Activated CD4-positive, alpha-beta T cell treated with anti-CD3 and anti-CD28 coated beads for 4 hours (primary cell): ENCODE results near the gene SLC34A3.

ENCODE experiments used
- DNase-seq, 2 donors: peaks; one replicate each; pipeline ENCODE4 v3.0.0-alpha.2; 2020

The SLC34A3 gene

GRCh38 chr9:137218754-137219271 is 11.9 kb upstream of the SLC34A3 start:
- DNase-seq: no peak

GRCh38 chr9:137219757-137220316 is 10.9 kb upstream of the SLC34A3 start:
- DNase-seq: no peak

- DNase-seq: no peak
These were observed 10.2 kb upstream of the SLC34A3 start for GRCh38 chr9:137220317-137221094.

GRCh38 chr9:137221095-137221505 is 9.6 kb upstream of the SLC34A3 start:
- no peak for DNase-seq

- no peak for DNase-seq
These were observed 9.1 kb upstream of the SLC34A3 start for GRCh38 chr9:137221506-137222111.

GRCh38 chr9:137222190-137223077 is 8.3 kb upstream of the SLC34A3 start, which contains the start of gene RNF208:
Gene RNF208 (minus strand): TSS chr9:137222240. CDS start chr9:137221212, 1,028 bp downstream.
- DNase-seq: no peak

GRCh38 chr9:137223078-137223970 is 7.4 kb upstream of the SLC34A3 start:
- DNase-seq: peak; percentile 97 to 99

GRCh38 chr9:137224830-137225694 is 5.6 kb upstream of the SLC34A3 start, which contains the start of gene CYSRT1:
Gene CYSRT1 (plus strand): TSS chr9:137225174. CDS start chr9:137225622, 448 bp downstream.
- DNase-seq: no peak

GRCh38 chr9:137225699-137226331 is 4.9 kb upstream of the SLC34A3 start:
- no peak for DNase-seq

GRCh38 chr9:137226338-137227053 is 4.2 kb upstream of the SLC34A3 start:
- no peak for DNase-seq

GRCh38 chr9:137227054-137227852 is 3.4 kb upstream of the SLC34A3 start, which contains the start of gene RNF224:
Gene RNF224 (plus strand): TSS chr9:137227502. CDS start chr9:137228336, 834 bp downstream.
- peak; percentile 78 to 81 for DNase-seq

GRCh38 chr9:137227853-137228505 is 2.7 kb upstream of the SLC34A3 start:
- DNase-seq: no peak

- DNase-seq: no peak
These were observed 2.2 kb upstream of the SLC34A3 start for GRCh38 chr9:137228506-137228967.

- no peak for DNase-seq
These were observed 1.5 kb upstream of the SLC34A3 start for GRCh38 chr9:137228968-137229896.

GRCh38 chr9:137229903-137230704 is 597 bp upstream of the SLC34A3 start:
- no peak for DNase-seq
